ENCODE measurements around the gene TRIP6. TPM values are rescaled to one million over a fixed set of nuclear protein-coding genes. Genes with fewer than 3 reads are reported as not detected.

Gene TRIP6
- total and polyA plus RNA-seq, 2 of the 8 experiments (the other 6 are each of a cell fraction or from before 2014, with no cell fraction given), result 88.4 to 103 TPM

GRCh38 chr7:100823140-100823525 is 44.1 kb upstream of the TRIP6 start (continued):
- TF ChIP-seq USF2 (IDR thresholded peaks at IDR 0.05; ENCODE audit: low read length), result no peak
- TF ChIP-seq RBBP5 (IDR thresholded peaks at IDR 0.05; ENCODE audit: borderline replicate concordance, low read depth, low read length), result no peak
- TF ChIP-seq MAFK (IDR thresholded peaks at IDR 0.05; ENCODE audit: low read depth, low read length), result no peak
- TF ChIP-seq POLR2A (IDR thresholded peaks at IDR 0.05; ENCODE audit: control extremely low read depth in 1 of 2, low read depth in 2 of 2, low read length in 2 of 2), result no peak
